HEK293 (cell line): ENCODE results near the gene LSMEM2.

Experiments used
- SP2 ChIP-seq: fragments of 450-650 bp; formaldehyde crosslinking; IDR thresholded peaks from 2 replicates; pipeline ENCODE4 v1.5.1; 2016; ENCODE audit warnings: missing biosample characterization, missing genetic modification characterization
- ZBTB20 ChIP-seq: fragments of 450-650 bp; formaldehyde crosslinking; IDR thresholded peaks from 2 replicates; pipeline ENCODE4 v1.5.1; 2016; ENCODE audit warnings: missing biosample characterization, missing genetic modification characterization
- ZBTB7A ChIP-seq: fragments of 450-650 bp; formaldehyde crosslinking; IDR thresholded peaks from 2 replicates; pipeline ENCODE4 v1.5.1; 2016; ENCODE audit warnings: low read depth, missing biosample characterization, missing genetic modification characterization
- ZNF112 ChIP-seq: fragments of 450-650 bp; formaldehyde crosslinking; IDR thresholded peaks from 2 replicates; pipeline ENCODE4 v1.5.0; 2017; ENCODE audit warnings: missing biosample characterization, missing genetic modification characterization
- ZNF133 ChIP-seq: fragments of 450-650 bp; formaldehyde crosslinking; IDR thresholded peaks from 2 replicates; pipeline ENCODE4 v1.5.1; 2016; ENCODE audit warnings: missing biosample characterization, missing genetic modification characterization
- ZNF148 ChIP-seq: fragments of 450-650 bp; formaldehyde crosslinking; IDR thresholded peaks from 2 replicates; pipeline ENCODE4 v1.5.0; 2017; ENCODE audit warnings: missing biosample characterization, missing genetic modification characterization, borderline replicate concordance
- ZNF18 ChIP-seq: fragments of 450-650 bp; formaldehyde crosslinking; IDR thresholded peaks from 2 replicates; pipeline ENCODE4 v1.5.1; 2016; ENCODE audit warnings: missing biosample characterization, missing genetic modification characterization
- ZNF558 ChIP-seq: fragments of 450-650 bp; formaldehyde crosslinking; IDR thresholded peaks from 2 replicates; pipeline ENCODE4 v1.5.1; 2016; ENCODE audit warnings: missing biosample characterization, missing genetic modification characterization
- TF ChIP-seq, protein P1 (sequence below): fragments of 450-650 bp; formaldehyde crosslinking; IDR thresholded peaks from 2 replicates; pipeline ENCODE4 v1.5.1; 2016; ENCODE audit warnings: missing biosample characterization, missing genetic modification characterization
- TF ChIP-seq, protein P2 (sequence below): fragments of 450-650 bp; formaldehyde crosslinking; IDR thresholded peaks from 2 replicates; pipeline ENCODE4; 2016; ENCODE audit warnings: missing biosample characterization, missing genetic modification characterization
- TF ChIP-seq, protein P3 (sequence below): fragments of 450-650 bp; formaldehyde crosslinking; IDR thresholded peaks from 2 replicates; pipeline ENCODE4 v1.5.1; 2017; ENCODE audit warnings: missing biosample characterization, mild to moderate bottlenecking, missing genetic modification characterization, moderate library complexity

DNA sequence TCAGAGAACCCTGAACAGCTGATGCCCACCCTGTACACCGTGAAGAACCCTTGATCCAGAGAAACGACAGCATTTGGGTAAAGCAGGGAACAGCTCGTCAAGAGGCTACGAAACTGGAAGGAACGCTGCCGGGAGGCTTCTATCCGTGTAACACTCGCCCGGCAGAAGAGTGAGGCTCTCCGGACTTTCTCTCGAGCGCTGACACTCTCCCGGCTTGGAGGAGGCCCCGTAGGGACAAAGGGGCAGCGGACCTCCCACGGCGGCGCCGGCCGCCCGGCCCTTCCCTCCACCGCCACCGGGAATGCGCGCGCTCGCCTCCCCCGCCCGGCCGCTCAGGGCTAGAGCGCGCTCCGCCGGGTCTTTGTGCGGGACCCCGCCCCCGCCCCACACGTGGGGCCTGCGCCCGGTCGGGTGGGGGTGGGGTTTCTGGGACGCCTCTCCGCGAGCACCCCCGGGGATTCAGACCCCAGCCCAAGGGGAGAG lies 42.0 kb downstream of the LSMEM2 start:
- TF ChIP-seq, protein P1, sequence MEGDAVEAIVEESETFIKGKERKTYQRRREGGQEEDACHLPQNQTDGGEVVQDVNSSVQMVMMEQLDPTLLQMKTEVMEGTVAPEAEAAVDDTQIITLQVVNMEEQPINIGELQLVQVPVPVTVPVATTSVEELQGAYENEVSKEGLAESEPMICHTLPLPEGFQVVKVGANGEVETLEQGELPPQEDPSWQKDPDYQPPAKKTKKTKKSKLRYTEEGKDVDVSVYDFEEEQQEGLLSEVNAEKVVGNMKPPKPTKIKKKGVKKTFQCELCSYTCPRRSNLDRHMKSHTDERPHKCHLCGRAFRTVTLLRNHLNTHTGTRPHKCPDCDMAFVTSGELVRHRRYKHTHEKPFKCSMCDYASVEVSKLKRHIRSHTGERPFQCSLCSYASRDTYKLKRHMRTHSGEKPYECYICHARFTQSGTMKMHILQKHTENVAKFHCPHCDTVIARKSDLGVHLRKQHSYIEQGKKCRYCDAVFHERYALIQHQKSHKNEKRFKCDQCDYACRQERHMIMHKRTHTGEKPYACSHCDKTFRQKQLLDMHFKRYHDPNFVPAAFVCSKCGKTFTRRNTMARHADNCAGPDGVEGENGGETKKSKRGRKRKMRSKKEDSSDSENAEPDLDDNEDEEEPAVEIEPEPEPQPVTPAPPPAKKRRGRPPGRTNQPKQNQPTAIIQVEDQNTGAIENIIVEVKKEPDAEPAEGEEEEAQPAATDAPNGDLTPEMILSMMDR = no peak
- TF ChIP-seq, protein P2, sequence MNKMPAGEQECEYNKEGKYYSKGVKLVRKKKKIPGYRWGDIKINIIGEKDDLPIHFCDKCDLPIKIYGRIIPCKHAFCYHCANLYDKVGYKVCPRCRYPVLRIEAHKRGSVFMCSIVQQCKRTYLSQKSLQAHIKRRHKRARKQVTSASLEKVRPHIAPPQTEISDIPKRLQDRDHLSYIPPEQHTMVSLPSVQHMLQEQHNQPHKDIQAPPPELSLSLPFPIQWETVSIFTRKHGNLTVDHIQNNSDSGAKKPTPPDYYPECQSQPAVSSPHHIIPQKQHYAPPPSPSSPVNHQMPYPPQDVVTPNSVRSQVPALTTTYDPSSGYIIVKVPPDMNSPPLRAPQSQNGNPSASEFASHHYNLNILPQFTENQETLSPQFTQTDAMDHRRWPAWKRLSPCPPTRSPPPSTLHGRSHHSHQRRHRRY = no peak
- TF ChIP-seq ZNF148 (no peak), ZNF112 (tag by site-specific recombination) (no peak), ZBTB7A (tag by site-specific recombination) (no peak), SP2 (no peak), ZNF18 (tag by site-specific recombination) (no peak), ZNF558 (tag by site-specific recombination) (no peak), ZNF133 (tag by site-specific recombination) (no peak), ZBTB20 (no peak; the same call in 1 of the 2 replicates)
- TF ChIP-seq, protein P3, sequence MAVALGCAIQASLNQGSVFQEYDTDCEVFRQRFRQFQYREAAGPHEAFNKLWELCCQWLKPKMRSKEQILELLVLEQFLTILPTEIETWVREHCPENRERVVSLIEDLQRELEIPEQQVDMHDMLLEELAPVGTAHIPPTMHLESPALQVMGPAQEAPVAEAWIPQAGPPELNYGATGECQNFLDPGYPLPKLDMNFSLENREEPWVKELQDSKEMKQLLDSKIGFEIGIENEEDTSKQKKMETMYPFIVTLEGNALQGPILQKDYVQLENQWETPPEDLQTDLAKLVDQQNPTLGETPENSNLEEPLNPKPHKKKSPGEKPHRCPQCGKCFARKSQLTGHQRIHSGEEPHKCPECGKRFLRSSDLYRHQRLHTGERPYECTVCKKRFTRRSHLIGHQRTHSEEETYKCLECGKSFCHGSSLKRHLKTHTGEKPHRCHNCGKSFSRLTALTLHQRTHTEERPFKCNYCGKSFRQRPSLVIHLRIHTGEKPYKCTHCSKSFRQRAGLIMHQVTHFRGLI (tag by site-specific recombination) = no peak
